Measurements from ENCODE around the gene NUP205.

Gene NUP205

GRCh38 chr7:135653340-135654080 is 95.8 kb downstream of the NUP205 start (continued):
- TF ChIP-seq ZBTB44 (tag by site-specific recombination; IDR thresholded peaks at IDR 0.05), result no peak
- TF ChIP-seq ZNF184 (tag by site-specific recombination; IDR thresholded peaks at IDR 0.05), result no peak
- peak; percentile 87 for TF ChIP-seq ZNF404 (tag by site-specific recombination; IDR thresholded peaks at IDR 0.05)
- TF ChIP-seq ZNF791 (tag by site-specific recombination; IDR thresholded peaks at IDR 0.05), result 0 out of 2 replicates have a peak, but pooled peaks have one; percentile 37
- no peak for TF ChIP-seq ZNF692 (tag by site-specific recombination; IDR thresholded peaks at IDR 0.05)
- no peak for TF ChIP-seq ZNF274 (IDR thresholded peaks at IDR 0.05; ENCODE audit: low read length)
- no peak for TF ChIP-seq ZNF274 (tag by site-specific recombination; IDR thresholded peaks at IDR 0.05; ENCODE audit: borderline replicate concordance)
- peak; percentile 87 for TF ChIP-seq ZBTB8A (tag by site-specific recombination; IDR thresholded peaks at IDR 0.05)
- no peak for TF ChIP-seq KLF10 (tag by site-specific recombination; IDR thresholded peaks at IDR 0.05)
- no peak for TF ChIP-seq ZNF24 (tag by site-specific recombination; IDR thresholded peaks at IDR 0.05)
- TF ChIP-seq ZNF704 (tag by site-specific recombination; IDR thresholded peaks at IDR 0.05), result 0 out of 2 replicates have a peak, but pooled peaks have one; percentile 59
- no peak for TF ChIP-seq PATZ1 (tag by site-specific recombination; IDR thresholded peaks at IDR 0.05)
- TF ChIP-seq ZNF785 (tag by site-specific recombination; IDR thresholded peaks at IDR 0.05), result no peak
- no peak for TF ChIP-seq ZNF596 (tag by site-specific recombination; IDR thresholded peaks at IDR 0.05)
- TF ChIP-seq ZNF747 (tag by site-specific recombination; IDR thresholded peaks at IDR 0.05), result no peak
- no peak for TF ChIP-seq ZSCAN4 (tag by site-specific recombination; IDR thresholded peaks at IDR 0.05)
- TF ChIP-seq ZBTB48 (tag by site-specific recombination; IDR thresholded peaks at IDR 0.05), result no peak
- peak; percentile 93 for TF ChIP-seq ZFP37 (tag by site-specific recombination; IDR thresholded peaks at IDR 0.05)
- no peak for TF ChIP-seq ZNF76 (tag by site-specific recombination; IDR thresholded peaks at IDR 0.05; ENCODE audit: borderline replicate concordance, low read depth)
- no peak for TF ChIP-seq ZNF561 (tag by site-specific recombination; IDR thresholded peaks at IDR 0.05; ENCODE audit: borderline replicate concordance)
- TF ChIP-seq ZNF423 (tag by site-specific recombination; IDR thresholded peaks at IDR 0.05), result no peak
- TF ChIP-seq PRDM2 (tag by site-specific recombination; IDR thresholded peaks at IDR 0.05; ENCODE audit: borderline replicate concordance), result no peak
- TF ChIP-seq BCL6B (tag by site-specific recombination; IDR thresholded peaks at IDR 0.05), result no peak
- no peak for TF ChIP-seq ZNF169 (tag by site-specific recombination; IDR thresholded peaks at IDR 0.05)
- TF ChIP-seq ZNF529 (tag by site-specific recombination; IDR thresholded peaks at IDR 0.05; ENCODE audit: insufficient replicate concordance), result peak; percentile 58

All from HEK293 (cell line).